ENCODE measurements around the gene SIRT7.

DNA sequence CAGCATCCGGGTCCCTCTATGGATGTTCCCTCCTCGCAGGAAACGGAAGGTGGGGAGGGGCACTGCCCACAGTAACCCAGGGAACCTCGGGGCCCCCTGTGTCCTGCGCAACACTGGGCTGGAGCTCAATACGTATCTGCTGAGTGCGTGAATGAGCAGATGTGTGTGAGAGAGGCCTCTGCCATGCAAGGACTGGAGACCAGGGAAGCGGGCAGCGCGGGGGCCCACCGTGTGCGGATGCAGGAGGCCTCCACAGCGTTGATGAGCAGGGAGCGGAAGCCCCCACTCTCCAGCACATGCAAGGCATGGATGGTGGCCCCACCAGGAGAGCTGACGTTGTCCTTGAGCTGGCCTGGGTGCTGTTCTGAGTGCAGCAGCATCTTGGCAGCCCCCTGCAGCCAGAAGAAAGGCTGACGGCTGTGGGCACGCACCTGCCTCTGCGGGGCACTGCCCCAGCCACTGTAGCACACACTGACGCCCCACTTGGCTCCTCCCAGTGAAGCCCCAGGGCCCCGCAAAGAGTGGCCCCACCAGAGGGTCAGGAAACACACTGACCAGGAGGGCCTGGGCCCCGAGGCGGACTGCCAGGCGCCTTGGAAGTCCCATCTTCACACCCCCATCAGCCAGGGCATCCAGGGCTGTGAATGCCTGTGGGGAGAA, 16.3 kb upstream of the SIRT7 start:
- TF ChIP-seq CTCF (conservative IDR thresholded peaks at IDR 0.05 in 1 of 2, IDR thresholded peaks at IDR 0.05 in 1 of 2; ENCODE audit: extremely low read depth in 1 of 2, insufficient read depth in 1 of 2, low read depth in 1 of 2, low read length in 2 of 2) (no peak), EZH2 (IDR thresholded peaks at IDR 0.05; ENCODE audit: borderline replicate concordance, low read length) (no peak)

All from mammary epithelial cell (primary cell).